GM12878 (cell line): ENCODE measurements around the gene POU1F1. TPM values are rescaled to one million over a fixed set of nuclear protein-coding genes. Genes with fewer than 3 reads are reported as not detected.
A peak's percentile ranks its signal among the peaks of the same experiment; 100 is the strongest.

Experiments
- BCL11A ChIP-seq: IDR thresholded peaks from 2 replicates; pipeline ENCODE4 v1.6.1; 2011; ENCODE audit warnings: low read depth, low read length
- BRCA1 ChIP-seq: IDR thresholded peaks from 2 replicates; pipeline ENCODE4 v1.6.1; 2011; ENCODE audit warnings: low read depth, low read length, improper control_type of control experiment
- CBX3 ChIP-seq: fragments of 200-600 bp; sonication (generic); IDR thresholded peaks from 2 replicates; pipeline ENCODE4 v1.6.1; 2016; ENCODE audit warnings: low read depth, borderline replicate concordance
- CBX5 ChIP-seq: sonication (generic); IDR thresholded peaks from 2 replicates; pipeline ENCODE4 v1.6.1; 2016; ENCODE audit warnings: low read depth, moderate library complexity, mild to moderate bottlenecking, inconsistent platforms
- EP300 ChIP-seq, 2 experiments: fragments of 150-350 bp in 1 of 2; IDR thresholded peaks; 2 replicates each; pipeline ENCODE4 v1.6.1; 2011 to 2012; ENCODE audit warnings: low read depth in 2 of 2, low read length in 2 of 2, borderline replicate concordance in 1 of 2, improper control_type of control experiment in 1 of 2, inconsistent platforms in 1 of 2; ENCODE audit not compliant: control insufficient read depth in 1 of 2
- GABPA ChIP-seq: IDR thresholded peaks from 2 replicates; pipeline ENCODE4 v1.6.1; 2014; ENCODE audit warnings: antibody characterized with exemption, low read depth, mild to moderate bottlenecking, inconsistent platforms
- GATAD2B ChIP-seq: fragments of 450-650 bp; conservative IDR thresholded peaks from 2 replicates; pipeline ENCODE4 v1.6.1; 2017; ENCODE audit warnings: low read depth, mild to moderate bottlenecking, moderate library complexity
- NFXL1 ChIP-seq: fragments of 450-650 bp; IDR thresholded peaks from 2 replicates; pipeline ENCODE4 v1.6.1; 2017; ENCODE audit warnings: antibody characterized with exemption, mild to moderate bottlenecking, borderline replicate concordance
- NR2F1 ChIP-seq: fragments of 450-650 bp; conservative IDR thresholded peaks from 2 replicates; pipeline ENCODE4 v1.6.1; 2017; ENCODE audit warnings: mild to moderate bottlenecking
- POLR2AphosphoS5 ChIP-seq: IDR thresholded peaks from 2 replicates; pipeline ENCODE4 v1.6.1; 2011; ENCODE audit warnings: mild to moderate bottlenecking, low read length, inconsistent platforms
- RELA ChIP-seq: fragments of 450-650 bp; IDR thresholded peaks from 2 replicates; pipeline ENCODE4 v1.8.0; 2014; ENCODE audit warnings: borderline replicate concordance; ENCODE audit not compliant: partially characterized antibody
- RFX5 ChIP-seq: IDR thresholded peaks from 2 replicates; pipeline ENCODE4 v1.6.1; 2011; ENCODE audit warnings: low read depth, low read length, improper control_type of control experiment
- SPI1 ChIP-seq: IDR thresholded peaks from 2 replicates; pipeline ENCODE4 v1.6.1; 2011; ENCODE audit warnings: low read depth, mild to moderate bottlenecking, low read length, moderate library complexity, borderline replicate concordance; ENCODE audit not compliant: insufficient read depth
- SREBF2 ChIP-seq: IDR thresholded peaks from 2 replicates; pipeline ENCODE4 v1.6.1; 2012; ENCODE audit warnings: mild to moderate bottlenecking, low read length
- STAT3 ChIP-seq: IDR thresholded peaks from 2 replicates; pipeline ENCODE4 v1.6.1; 2011; ENCODE audit warnings: low read depth, low read length, improper control_type of control experiment
- TAF1 ChIP-seq: IDR thresholded peaks from 2 replicates; pipeline ENCODE4 v1.6.1; 2011; ENCODE audit warnings: mild to moderate bottlenecking, low read depth, low read length, borderline replicate concordance
- TCF12 ChIP-seq: IDR thresholded peaks from 2 replicates; pipeline ENCODE4 v1.6.1; 2011; ENCODE audit warnings: low read depth, mild to moderate bottlenecking, low read length
- ZNF24 ChIP-seq: fragments of 450-650 bp; IDR thresholded peaks from 2 replicates; pipeline ENCODE4 v1.6.1; 2017; ENCODE audit warnings: antibody characterized with exemption, mild to moderate bottlenecking
- polyA plus RNA-seq, 11 experiments: library from polyadenylated mRNA; depleted of rRNA in 4 of 11; unstranded in 6 of 11; stranded (reverse) in 5 of 11; fragments of >200 nt; fragmentation: Nextera tagmentation in 4 of 11; fragmentation: Illumina TruSeq in 1 of 11; extraction: Ambion mirVana in 4 of 11; extraction: Trizol in 1 of 11; gene quantifications; 1 replicate in 1 of 11; 2 replicates in 10 of 11; pipeline versions ENCODE4 v1.2.1 to v1.2.3, GENCODE V29; 2011 to 2016; ENCODE audit warnings: inconsistent platforms in 2 of 11, missing spikeins in 2 of 11, low read depth in 1 of 11
- total RNA-seq, 4 experiments: library from RNA; depleted of rRNA in 3 of 4; stranded (reverse); fragments of >200 nt in 3 of 4; fragmentation: Illumina TruSeq in 1 of 4; extraction: Trizol in 1 of 4; gene quantifications; 2 replicates each; pipeline versions ENCODE4 v1.2.1 to v1.2.3, GENCODE V29; 2013 to 2021
- TF ChIP-seq, protein P1 (sequence below): fragments of 450-650 bp; IDR thresholded peaks from 2 replicates; pipeline ENCODE4 v1.6.1; 2017; ENCODE audit warnings: antibody characterized with exemption, mild to moderate bottlenecking, moderate library complexity
- TF ChIP-seq, protein P2 (sequence below): IDR thresholded peaks from 2 replicates; pipeline ENCODE4 v1.6.1; 2011; ENCODE audit warnings: borderline replicate concordance, low read depth, mild to moderate bottlenecking, moderate library complexity, mixed read lengths, low read length; ENCODE audit not compliant: insufficient read depth; ENCODE audit errors: extremely low read length
- TF ChIP-seq, protein P3 (sequence below): IDR thresholded peaks from 2 replicates; pipeline ENCODE4 v1.6.1; 2012; ENCODE audit warnings: low read depth, low read length, improper control_type of control experiment
- TF ChIP-seq, protein P4 (sequence below): IDR thresholded peaks from 2 replicates; pipeline ENCODE4 v1.6.1; 2012; ENCODE audit warnings: mild to moderate bottlenecking, low read depth, low read length

POU1F1 gene
- total and polyA plus RNA-seq, 10 of the 15 experiments (the other 5 are each of a cell fraction or from before 2014, with no cell fraction given), result 0.04 TPM; not detected in 9

DNA sequence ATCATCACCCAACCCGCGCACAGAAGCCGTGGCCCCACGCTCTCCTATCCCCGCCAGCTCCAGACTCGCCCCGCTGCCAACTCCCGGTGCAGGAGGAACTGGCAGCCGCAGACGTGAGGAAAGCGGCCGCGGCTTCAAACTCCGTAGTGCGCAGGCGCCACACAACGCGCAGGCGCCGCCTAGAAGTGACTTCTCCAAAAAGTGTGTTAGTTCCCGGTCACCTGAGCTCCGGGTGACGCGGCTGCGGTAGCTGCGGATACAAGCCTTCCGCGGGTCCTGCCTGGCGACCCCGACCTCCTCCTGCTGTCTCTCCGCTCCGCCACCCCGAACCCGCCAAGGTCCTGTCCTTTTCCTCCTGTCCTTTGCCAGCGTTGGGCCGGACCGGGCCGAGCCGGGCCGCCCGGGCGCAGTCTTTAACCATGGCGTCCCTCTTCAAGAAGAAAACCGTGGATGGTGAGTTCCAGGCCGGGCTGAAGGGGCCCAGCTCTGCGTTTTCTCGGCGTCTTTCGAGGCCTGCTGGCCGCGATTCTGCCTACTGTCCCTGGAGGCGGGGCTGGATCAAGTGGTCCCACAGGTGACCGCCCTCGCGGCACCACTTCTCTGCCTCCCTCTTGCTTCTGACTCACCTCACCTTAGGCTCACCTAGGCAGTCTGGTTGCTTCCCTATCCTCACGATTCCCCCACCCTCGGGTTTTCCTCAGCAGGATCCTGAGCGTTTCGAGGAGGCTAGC is 49.1 kb downstream of the POU1F1 start, which contains the start of gene CHMP2B (continued):
- TF ChIP-seq, protein P1, sequence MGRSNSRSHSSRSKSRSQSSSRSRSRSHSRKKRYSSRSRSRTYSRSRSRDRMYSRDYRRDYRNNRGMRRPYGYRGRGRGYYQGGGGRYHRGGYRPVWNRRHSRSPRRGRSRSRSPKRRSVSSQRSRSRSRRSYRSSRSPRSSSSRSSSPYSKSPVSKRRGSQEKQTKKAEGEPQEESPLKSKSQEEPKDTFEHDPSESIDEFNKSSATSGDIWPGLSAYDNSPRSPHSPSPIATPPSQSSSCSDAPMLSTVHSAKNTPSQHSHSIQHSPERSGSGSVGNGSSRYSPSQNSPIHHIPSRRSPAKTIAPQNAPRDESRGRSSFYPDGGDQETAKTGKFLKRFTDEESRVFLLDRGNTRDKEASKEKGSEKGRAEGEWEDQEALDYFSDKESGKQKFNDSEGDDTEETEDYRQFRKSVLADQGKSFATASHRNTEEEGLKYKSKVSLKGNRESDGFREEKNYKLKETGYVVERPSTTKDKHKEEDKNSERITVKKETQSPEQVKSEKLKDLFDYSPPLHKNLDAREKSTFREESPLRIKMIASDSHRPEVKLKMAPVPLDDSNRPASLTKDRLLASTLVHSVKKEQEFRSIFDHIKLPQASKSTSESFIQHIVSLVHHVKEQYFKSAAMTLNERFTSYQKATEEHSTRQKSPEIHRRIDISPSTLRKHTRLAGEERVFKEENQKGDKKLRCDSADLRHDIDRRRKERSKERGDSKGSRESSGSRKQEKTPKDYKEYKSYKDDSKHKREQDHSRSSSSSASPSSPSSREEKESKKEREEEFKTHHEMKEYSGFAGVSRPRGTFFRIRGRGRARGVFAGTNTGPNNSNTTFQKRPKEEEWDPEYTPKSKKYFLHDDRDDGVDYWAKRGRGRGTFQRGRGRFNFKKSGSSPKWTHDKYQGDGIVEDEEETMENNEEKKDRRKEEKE, result no peak
- TF ChIP-seq TAF1 (no peak), BRCA1 (no peak), POLR2AphosphoS5 (peak; percentile 75), RFX5 (no peak), BCL11A (no peak), ZNF24 (no peak), STAT3 (no peak), GABPA (no peak), NR2F1 (0 out of 2 replicates have a peak, but pooled peaks have one; percentile 10), NFXL1 (no peak), TCF12 (no peak), SREBF2 (no peak), RELA (no peak), EP300 (IDR thresholded peaks at IDR 0.05; ENCODE audit: borderline replicate concordance in 1 of 2, control insufficient read depth in 1 of 2, low read depth in 2 of 2, low read length in 2 of 2) (no peak; a peak in 1 of 4 replicates), SPI1 (peak; percentile 65; the same call in 1 of the 2 replicates), CBX3 (no peak), GATAD2B (peak; percentile 59), CBX5 (no peak)
- TF ChIP-seq, protein P2, sequence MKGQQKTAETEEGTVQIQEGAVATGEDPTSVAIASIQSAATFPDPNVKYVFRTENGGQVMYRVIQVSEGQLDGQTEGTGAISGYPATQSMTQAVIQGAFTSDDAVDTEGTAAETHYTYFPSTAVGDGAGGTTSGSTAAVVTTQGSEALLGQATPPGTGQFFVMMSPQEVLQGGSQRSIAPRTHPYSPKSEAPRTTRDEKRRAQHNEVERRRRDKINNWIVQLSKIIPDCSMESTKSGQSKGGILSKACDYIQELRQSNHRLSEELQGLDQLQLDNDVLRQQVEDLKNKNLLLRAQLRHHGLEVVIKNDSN, result peak; percentile 29
- TF ChIP-seq, protein P3, sequence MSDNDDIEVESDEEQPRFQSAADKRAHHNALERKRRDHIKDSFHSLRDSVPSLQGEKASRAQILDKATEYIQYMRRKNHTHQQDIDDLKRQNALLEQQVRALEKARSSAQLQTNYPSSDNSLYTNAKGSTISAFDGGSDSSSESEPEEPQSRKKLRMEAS, result no peak
- TF ChIP-seq, protein P4, sequence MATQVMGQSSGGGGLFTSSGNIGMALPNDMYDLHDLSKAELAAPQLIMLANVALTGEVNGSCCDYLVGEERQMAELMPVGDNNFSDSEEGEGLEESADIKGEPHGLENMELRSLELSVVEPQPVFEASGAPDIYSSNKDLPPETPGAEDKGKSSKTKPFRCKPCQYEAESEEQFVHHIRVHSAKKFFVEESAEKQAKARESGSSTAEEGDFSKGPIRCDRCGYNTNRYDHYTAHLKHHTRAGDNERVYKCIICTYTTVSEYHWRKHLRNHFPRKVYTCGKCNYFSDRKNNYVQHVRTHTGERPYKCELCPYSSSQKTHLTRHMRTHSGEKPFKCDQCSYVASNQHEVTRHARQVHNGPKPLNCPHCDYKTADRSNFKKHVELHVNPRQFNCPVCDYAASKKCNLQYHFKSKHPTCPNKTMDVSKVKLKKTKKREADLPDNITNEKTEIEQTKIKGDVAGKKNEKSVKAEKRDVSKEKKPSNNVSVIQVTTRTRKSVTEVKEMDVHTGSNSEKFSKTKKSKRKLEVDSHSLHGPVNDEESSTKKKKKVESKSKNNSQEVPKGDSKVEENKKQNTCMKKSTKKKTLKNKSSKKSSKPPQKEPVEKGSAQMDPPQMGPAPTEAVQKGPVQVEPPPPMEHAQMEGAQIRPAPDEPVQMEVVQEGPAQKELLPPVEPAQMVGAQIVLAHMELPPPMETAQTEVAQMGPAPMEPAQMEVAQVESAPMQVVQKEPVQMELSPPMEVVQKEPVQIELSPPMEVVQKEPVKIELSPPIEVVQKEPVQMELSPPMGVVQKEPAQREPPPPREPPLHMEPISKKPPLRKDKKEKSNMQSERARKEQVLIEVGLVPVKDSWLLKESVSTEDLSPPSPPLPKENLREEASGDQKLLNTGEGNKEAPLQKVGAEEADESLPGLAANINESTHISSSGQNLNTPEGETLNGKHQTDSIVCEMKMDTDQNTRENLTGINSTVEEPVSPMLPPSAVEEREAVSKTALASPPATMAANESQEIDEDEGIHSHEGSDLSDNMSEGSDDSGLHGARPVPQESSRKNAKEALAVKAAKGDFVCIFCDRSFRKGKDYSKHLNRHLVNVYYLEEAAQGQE, result no peak
